GM18861 (cell line): ENCODE results near the gene CAB39L.
"Not testable (repeated sequence)": the region's sequence is repeated elsewhere in the genome, so short reads cannot be mapped to it uniquely, and the experiment has no call there.

Experiments
- ATAC-seq: cut with Tn5 transposase; IDR thresholded peaks from one replicate; pipeline ENCODE4 v1.9.1; 2021; ENCODE audit not compliant: unreplicated experiment

CAB39L gene

DNA sequence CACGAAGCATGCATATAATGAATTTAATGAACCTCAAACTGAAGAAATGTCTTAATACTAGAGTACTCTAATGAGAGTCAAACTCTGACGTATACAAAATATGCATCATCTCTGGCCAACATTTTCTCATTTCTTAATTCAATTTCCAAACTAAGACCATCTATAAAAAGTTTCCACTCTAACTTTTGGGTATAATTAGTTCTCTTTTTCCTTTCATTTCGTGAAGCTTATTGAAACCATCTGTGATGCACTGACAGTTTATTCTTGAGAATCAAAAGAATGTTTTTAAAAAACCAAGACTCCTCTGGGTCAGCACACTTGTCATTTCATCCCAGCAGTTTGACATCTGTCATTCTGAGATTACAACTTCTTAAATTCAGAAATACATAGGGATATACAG, 90.0 kb downstream of the CAB39L start:
- no peak for ATAC-seq

- ATAC-seq = no peak
Observed at GRCh38 chr13:49351871-49352270, 92.0 kb downstream of the CAB39L start.

DNA sequence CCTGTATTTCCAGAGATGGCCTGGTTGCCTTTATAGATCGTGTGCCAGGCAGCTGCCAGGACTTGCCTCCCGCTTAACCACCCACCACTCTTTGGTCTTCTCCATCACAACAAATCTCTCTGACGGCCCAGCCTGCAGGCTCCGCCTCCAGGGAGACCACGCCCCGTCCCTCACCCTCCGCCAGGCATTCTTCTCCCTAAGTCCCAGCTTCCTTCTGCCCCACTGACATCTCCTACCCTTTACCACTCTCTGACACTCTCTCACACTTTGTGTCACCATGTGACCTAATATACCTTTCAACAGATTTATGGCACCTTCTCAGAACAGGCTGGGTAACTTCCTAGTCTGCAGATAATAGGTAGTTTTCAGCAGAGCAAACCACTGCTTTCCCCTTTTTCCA, 95.1 kb downstream of the CAB39L start:
- no peak for ATAC-seq

GRCh38 chr13:49347650-49348385, 96.0 kb downstream of the CAB39L start:
- ATAC-seq = no peak

DNA sequence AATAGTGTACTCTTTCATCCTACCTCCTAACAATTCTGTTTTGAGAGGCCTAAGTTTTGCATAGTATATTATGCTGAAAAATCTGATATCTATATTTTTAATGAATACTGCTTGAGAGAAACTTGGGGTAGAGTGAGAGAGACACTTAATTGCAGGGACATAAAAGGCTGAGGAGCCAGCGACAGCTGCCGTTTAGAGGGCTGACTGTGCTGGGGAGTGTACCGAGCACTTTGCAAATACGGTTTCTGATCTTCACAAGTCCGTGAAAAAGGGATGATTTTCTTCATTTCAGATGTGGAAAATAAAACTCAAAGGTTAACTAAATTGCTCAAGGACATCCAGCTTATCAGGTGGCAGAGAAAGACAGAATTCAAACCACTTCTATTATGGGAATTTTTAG, 97.4 kb downstream of the CAB39L start:
- no peak for ATAC-seq

- no peak for ATAC-seq
Observed at GRCh38 chr13:49343731-49344130, 100.1 kb downstream of the CAB39L start.

DNA sequence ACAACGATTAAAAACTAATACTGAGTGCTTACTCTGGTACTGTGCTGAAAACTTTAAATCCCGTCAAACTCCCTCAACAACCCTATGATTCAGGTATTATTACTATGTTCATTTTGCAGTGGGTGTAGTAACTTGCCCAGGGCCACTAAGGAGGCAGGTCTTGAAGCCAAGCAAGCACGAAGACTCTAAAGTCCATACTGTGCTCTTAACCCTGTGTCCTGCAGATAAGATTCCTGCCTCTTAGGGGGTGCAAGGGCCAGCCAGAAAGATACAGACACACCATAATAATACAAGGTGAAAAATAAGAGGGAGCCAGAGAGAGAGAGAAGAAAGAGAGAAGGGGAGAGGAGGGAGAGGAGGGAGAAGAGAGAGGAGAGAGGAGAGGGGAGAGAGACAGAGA, 100.6 kb downstream of the CAB39L start:
- ATAC-seq = no peak

- ATAC-seq = no peak
Observed at GRCh38 chr13:49342454-49342853, 101.4 kb downstream of the CAB39L start.

- ATAC-seq = no peak
Observed at GRCh38 chr13:49341941-49342340, 101.9 kb downstream of the CAB39L start.

GRCh38 chr13:49341517-49341916, 102.3 kb downstream of the CAB39L start:
- ATAC-seq = no peak

GRCh38 chr13:49340161-49340560, 103.7 kb downstream of the CAB39L start:
- ATAC-seq = no peak

GRCh38 chr13:49336655-49337054, 107.2 kb downstream of the CAB39L start:
- no peak for ATAC-seq

DNA sequence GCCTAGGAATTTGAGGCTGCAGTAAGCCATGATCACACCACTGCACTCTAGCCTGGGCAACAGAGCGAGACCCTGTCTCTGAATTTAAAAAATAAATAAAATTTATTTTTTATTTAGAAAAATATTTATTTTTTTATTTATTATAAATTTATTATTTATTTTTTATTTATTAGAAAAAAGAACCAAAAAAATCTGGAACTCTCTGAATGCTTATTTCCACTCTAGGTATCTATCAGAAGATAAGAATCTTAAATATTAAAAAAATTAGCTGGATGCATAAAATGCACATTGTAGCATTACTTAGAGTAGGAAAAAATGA, 113.4 kb downstream of the CAB39L start:
- no peak for ATAC-seq

DNA sequence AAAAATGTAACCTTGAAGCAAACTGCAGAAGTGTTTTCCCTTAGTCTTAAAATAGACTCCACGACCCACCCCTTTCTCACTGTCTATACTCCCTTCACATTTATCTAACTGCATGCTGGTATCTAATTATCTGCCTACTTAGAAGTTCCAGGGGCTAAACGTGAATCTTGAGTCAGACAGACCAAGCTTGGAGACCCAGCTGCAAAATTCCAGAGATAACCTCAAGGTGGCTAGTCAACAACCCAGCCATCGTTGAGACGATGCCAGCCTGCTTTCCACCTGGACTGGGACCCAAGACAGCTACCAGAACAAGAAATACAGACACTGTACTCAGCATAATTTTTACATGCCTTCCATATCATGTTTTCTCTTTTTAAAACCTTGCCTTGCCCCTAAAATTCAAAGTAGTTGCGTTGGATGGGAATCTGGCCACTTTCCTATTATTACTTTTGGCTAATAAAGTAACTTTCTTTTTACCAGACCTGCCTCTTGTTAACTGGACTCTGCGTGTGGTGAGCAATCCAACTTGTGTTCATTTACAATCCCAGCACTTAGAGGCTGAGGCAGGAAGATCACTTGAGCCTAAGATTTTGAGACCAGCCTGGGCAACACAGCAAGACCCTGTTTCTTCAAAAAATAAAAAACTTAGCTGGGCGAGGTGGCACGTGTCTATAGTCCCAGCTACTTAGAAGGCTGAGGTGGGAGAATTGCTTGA, 113.9 kb downstream of the CAB39L start:
- no peak for ATAC-seq

DNA sequence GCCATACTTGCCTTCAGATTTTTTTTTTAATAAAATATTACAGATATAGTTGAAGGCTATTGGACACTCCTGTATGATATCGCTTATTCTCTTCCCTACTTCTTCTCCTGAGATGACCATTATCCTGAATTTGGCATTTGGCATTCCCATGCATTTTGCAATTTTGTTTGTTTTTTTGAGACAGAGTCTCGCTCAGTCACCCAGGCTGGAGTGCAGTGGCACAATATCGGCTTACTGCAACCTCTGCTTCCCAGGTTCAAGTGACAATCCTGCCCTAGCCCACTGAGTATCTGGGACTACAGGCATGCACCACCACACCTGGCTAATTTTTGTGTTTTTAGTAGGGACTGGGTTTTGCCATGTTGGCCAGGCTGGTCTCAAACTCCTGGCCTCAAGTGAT, 116.7 kb downstream of the CAB39L start:
- ATAC-seq = not testable (repeated sequence)

DNA sequence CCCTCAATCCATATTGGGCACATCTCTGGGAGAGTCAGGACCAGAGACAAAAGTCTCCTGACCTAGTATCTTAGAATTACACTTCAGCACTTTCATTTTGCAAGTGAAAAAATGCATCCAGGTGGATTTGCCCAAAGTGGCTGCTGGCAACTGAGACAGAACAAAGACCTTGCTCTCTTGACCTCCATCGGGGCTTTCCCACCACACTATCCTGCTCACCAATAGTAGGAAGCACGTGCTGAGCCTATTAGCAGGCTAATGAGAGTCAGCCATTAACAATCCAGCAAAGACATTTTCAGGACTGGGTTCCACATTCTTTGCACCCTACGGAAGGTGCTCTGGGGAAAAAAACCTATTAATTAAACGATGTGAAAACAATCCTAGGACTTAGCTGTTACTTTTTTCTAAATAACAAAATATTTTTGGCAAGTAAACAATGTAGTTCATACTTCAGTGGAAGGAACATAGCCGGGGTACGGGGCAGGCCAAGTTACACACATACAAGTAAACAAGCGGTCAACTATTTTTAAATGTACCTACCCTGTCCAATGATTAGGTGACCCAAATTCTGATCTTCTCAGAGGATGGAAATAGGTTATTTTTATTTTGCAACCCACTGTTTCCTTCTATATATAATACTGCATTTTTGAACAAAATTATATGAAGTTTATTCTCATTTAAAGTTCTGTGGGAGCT, 117.5 kb downstream of the CAB39L start:
- ATAC-seq = no peak

DNA sequence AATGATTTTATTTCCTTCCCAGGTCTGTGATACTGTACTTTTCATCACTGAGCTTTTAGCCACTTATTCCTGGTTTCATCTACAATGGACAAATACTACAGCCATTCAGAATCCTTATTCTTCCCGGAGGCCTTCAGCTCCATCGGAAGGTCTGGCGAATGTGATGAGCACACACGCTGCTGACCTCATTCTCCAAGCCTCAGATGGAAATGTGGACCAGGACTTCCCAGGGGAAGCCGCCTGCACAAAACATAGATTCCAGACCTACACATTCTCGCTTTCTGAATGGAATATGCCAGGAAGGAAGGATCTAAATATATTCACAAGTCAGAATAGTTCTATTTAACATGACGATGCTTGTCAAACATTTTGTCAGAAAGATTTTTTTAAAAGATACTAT, 120.5 kb downstream of the CAB39L start:
- no peak for ATAC-seq

GRCh38 chr13:49322702-49323101, 121.2 kb downstream of the CAB39L start:
- no peak for ATAC-seq

GRCh38 chr13:49320975-49321374, 122.9 kb downstream of the CAB39L start:
- ATAC-seq = no peak

DNA sequence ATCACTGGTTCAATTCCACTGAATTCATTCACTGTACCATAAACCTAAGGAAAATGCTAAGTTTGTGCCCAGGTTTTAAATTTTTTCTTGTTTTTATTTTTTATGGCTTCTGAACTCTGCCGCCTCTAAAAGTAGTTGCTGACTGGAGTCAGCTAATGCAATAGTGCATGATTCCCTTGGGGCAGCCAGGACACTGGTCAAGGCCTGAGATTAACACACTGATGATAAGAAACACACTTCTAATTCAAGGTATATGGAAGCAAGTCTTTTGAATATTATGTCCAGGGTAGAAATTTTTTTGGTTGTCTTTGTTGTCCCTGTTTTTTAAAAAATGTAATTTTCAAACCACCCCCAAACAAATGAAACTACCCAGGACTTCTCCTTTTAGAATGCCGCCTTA, 123.9 kb downstream of the CAB39L start:
- no peak for ATAC-seq

- ATAC-seq = no peak
Observed at GRCh38 chr13:49319551-49319950, 124.3 kb downstream of the CAB39L start.

- no peak for ATAC-seq
Observed at GRCh38 chr13:49315756-49316482, 127.9 kb downstream of the CAB39L start.
